HepG2 (cell line): ENCODE results near the gene ST3GAL2. TPM values are rescaled to one million over a fixed set of nuclear protein-coding genes. Genes with fewer than 3 reads are reported as not detected.

Experiments used
- ERF ChIP-seq: IDR thresholded peaks from 2 replicates; pipeline ENCODE4 v1.6.1; 2018; ENCODE audit warnings: missing biosample characterization, missing genetic modification reagents
- HES4 ChIP-seq: sonication (generic); formaldehyde crosslinking; IDR thresholded peaks from 2 replicates; pipeline ENCODE4 v1.9.0; 2021; ENCODE audit warnings: mild to moderate bottlenecking, missing genetic modification reagents, borderline replicate concordance
- JARID2 ChIP-seq: sonication (generic); formaldehyde crosslinking; IDR thresholded peaks from 2 replicates; pipeline ENCODE4 v1.8.1; 2023; ENCODE audit warnings: missing genetic modification reagents, inconsistent platforms; ENCODE audit not compliant: insufficient replicate concordance
- LRRFIP1 ChIP-seq: sonication (generic); formaldehyde crosslinking; conservative IDR thresholded peaks from 2 replicates; pipeline ENCODE4 v1.4.0; 2020; ENCODE audit warnings: missing genetic modification reagents
- MAFG ChIP-seq: sonication (generic); formaldehyde crosslinking; IDR thresholded peaks from 2 replicates; pipeline ENCODE4 v1.5.1; 2020; ENCODE audit warnings: mild to moderate bottlenecking, missing genetic modification reagents
- MED1 ChIP-seq: sonication (generic); formaldehyde crosslinking; IDR thresholded peaks from 2 replicates; pipeline ENCODE4 v1.4.0; 2020; ENCODE audit warnings: missing genetic modification reagents
- NCOA2 ChIP-seq: sonication (generic); formaldehyde crosslinking; IDR thresholded peaks from 2 replicates; pipeline ENCODE4 v1.8.0; 2022; ENCODE audit warnings: inconsistent platforms
- NKX3-1 ChIP-seq: sonication (generic); formaldehyde crosslinking; IDR thresholded peaks from 2 replicates; pipeline ENCODE4 v1.5.0; 2020; ENCODE audit warnings: missing genetic modification reagents
- NR0B2 ChIP-seq: sonication (generic); formaldehyde crosslinking; IDR thresholded peaks from 2 replicates; pipeline ENCODE4 v1.4.0; 2020; ENCODE audit warnings: mild to moderate bottlenecking, missing genetic modification reagents
- PHF21A ChIP-seq: sonication (generic); formaldehyde crosslinking; IDR thresholded peaks from 2 replicates; pipeline ENCODE4 v1.5.0; 2020; ENCODE audit warnings: mild to moderate bottlenecking, missing genetic modification reagents
- RFXANK ChIP-seq: IDR thresholded peaks from 2 replicates; pipeline ENCODE4 v1.6.1; 2016
- SAP130 ChIP-seq: IDR thresholded peaks from 2 replicates; pipeline ENCODE4 v1.6.1; 2016; ENCODE audit warnings: low read depth
- SRSF4 ChIP-seq: fragments of 200-400 bp; formaldehyde crosslinking; IDR thresholded peaks from one replicate; pipeline ENCODE4 v1.6.1; 2018; ENCODE audit warnings: mild to moderate bottlenecking, low read depth, low read length, moderate library complexity; ENCODE audit not compliant: poor library complexity, severe bottlenecking
- TBP ChIP-seq: sonication (generic); formaldehyde crosslinking; IDR thresholded peaks from 2 replicates; pipeline ENCODE4 v1.5.0; 2020; ENCODE audit warnings: missing genetic modification reagents
- THAP8 ChIP-seq: sonication (generic); formaldehyde crosslinking; IDR thresholded peaks from 2 replicates; pipeline ENCODE4 v1.5.1; 2020; ENCODE audit warnings: missing genetic modification reagents, mild to moderate bottlenecking, borderline replicate concordance
- THYN1 ChIP-seq: sonication (generic); formaldehyde crosslinking; IDR thresholded peaks from 2 replicates; pipeline ENCODE4 v1.8.1; 2023; ENCODE audit warnings: low read depth, mild to moderate bottlenecking, moderate library complexity, missing genetic modification reagents, borderline replicate concordance
- ZBED4 ChIP-seq: sonication (generic); formaldehyde crosslinking; IDR thresholded peaks from 2 replicates; pipeline ENCODE4 v1.4.0; 2020; ENCODE audit warnings: missing genetic modification reagents, borderline replicate concordance
- ZBTB33 ChIP-seq: sonication (generic); formaldehyde crosslinking; IDR thresholded peaks from 2 replicates; pipeline ENCODE4 v1.4.0; 2020; ENCODE audit warnings: missing genetic modification reagents
- ZFP82 ChIP-seq: sonication (generic); formaldehyde crosslinking; IDR thresholded peaks from 2 replicates; pipeline ENCODE4 v1.5.1; 2020; ENCODE audit warnings: mild to moderate bottlenecking, missing genetic modification reagents, borderline replicate concordance
- ZNF350 ChIP-seq: sonication (generic); formaldehyde crosslinking; IDR thresholded peaks from 2 replicates; pipeline ENCODE4 v1.4.0; 2020; ENCODE audit warnings: mild to moderate bottlenecking, low read depth, missing genetic modification reagents, borderline replicate concordance
- polyA plus RNA-seq, 8 experiments: library from polyadenylated mRNA; depleted of rRNA in 3 of 8; stranded (reverse) in 7 of 8; unstranded in 1 of 8; fragments of >200 nt; fragmentation: Illumina TruSeq in 4 of 8; extraction: Trizol in 4 of 8; gene quantifications; 2 replicates each; pipeline versions ENCODE4 v1.2.1 to v1.2.3, GENCODE V29; 2011 to 2016; ENCODE audit warnings: low read depth in 4 of 8, missing spikeins in 1 of 8, mixed read lengths in 1 of 8; ENCODE audit not compliant: insufficient read depth in 1 of 8
- total RNA-seq, 5 experiments: library from RNA; depleted of rRNA; stranded (reverse); fragments of >200 nt; fragmentation: Illumina TruSeq; extraction: Trizol; gene quantifications; 2 replicates each; pipeline ENCODE4 v1.2.3, GENCODE V29; 2016; ENCODE audit warnings: low read depth in 1 of 5

Gene ST3GAL2
- total and polyA plus RNA-seq, 2 of the 13 experiments (the other 11 are each of a cell fraction or from before 2014, with no cell fraction given): 16.3 to 24.9 TPM

- no peak for TF ChIP-seq ZBED4 (CRISPR knock-in tag)
- TF ChIP-seq NR0B2 (CRISPR knock-in tag): no peak
- no peak for TF ChIP-seq MAFG (CRISPR knock-in tag)
- TF ChIP-seq NKX3-1 (CRISPR knock-in tag): no peak
- TF ChIP-seq THAP8 (CRISPR knock-in tag): no peak
- TF ChIP-seq NCOA2 (CRISPR knock-in tag): peak; percentile 38; the same call in 1 of the 2 replicates
- peak; percentile 71 for TF ChIP-seq SAP130 (CRISPR knock-in tag)
- no peak for TF ChIP-seq JARID2 (CRISPR knock-in tag)
- TF ChIP-seq THYN1 (CRISPR knock-in tag): no peak
- TF ChIP-seq HES4 (CRISPR knock-in tag): no peak
- TF ChIP-seq SRSF4: no peak
- no peak for TF ChIP-seq RFXANK (CRISPR knock-in tag)
- no peak for TF ChIP-seq ZNF350
- no peak for TF ChIP-seq ERF (CRISPR knock-in tag)
- TF ChIP-seq TBP (CRISPR knock-in tag): no peak
- no peak for TF ChIP-seq PHF21A (CRISPR knock-in tag)
- TF ChIP-seq ZBTB33 (CRISPR knock-in tag): peak; percentile 39; the same call in 1 of the 2 replicates
- TF ChIP-seq ZFP82 (CRISPR knock-in tag): no peak
- peak; percentile 9; the same call in 1 of the 2 replicates for TF ChIP-seq MED1 (CRISPR knock-in tag)
- no peak for TF ChIP-seq LRRFIP1 (CRISPR knock-in tag)
These were observed 1.8 kb downstream of the ST3GAL2 start (continued) for GRCh38 chr16:70437017-70437581.
